GM21367 (cell line): ENCODE results near the gene SNAPIN.

ENCODE experiments used
- ATAC-seq: cut with Tn5 transposase; IDR thresholded peaks from one replicate; pipeline ENCODE4 v1.9.1; 2021; ENCODE audit not compliant: unreplicated experiment

SNAPIN gene

DNA sequence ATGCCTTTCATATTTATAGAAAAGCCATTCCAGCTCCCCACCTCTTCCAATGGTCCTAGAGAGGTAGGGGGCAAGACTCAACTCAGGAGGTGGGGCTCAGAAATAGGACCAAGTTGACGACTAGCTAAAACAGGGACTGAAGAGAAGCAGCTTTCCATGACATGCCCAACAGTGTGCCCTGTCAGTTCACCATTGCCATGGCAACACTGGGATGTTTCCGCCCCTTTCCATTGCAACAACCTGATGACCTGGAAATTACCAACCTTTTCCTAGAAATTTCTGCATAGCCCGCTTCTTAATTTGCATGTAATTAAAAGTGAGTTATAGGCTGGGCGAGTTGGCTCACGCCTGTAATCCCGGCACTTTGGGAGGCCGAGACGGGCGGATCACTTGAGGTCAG is 47.0 kb downstream of the SNAPIN start:
- ATAC-seq = no peak

DNA sequence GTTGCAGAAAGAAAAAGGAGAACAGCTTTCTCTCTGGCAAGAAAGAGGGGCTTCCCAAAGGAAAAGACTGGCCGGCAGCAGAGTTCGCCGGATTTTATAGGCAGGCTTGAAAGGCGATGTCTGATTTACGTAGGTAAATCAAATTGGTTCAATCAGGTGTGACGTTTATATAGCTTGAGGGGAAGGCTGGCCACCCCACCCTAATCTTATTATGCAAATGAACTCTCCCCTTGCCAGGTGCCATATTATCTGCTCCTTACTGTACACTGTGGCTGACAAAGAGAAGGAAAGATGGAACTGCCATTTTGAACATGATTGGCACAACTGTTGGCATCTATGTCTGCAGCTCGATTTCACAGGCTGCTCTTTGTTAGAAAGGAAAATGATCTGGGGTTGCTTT is 52.5 kb downstream of the SNAPIN start:
- no peak for ATAC-seq
